ENCODE measurements around the gene DLGAP1. TPM values are rescaled to one million over a fixed set of nuclear protein-coding genes. Genes with fewer than 3 reads are reported as not detected.
A peak's percentile ranks its signal among the peaks of the same experiment; 100 is the strongest.

The DLGAP1 gene
- total and polyA plus RNA-seq, 2 of the 8 experiments (the other 6 are each of a cell fraction or from before 2014, with no cell fraction given): 11.8 to 16.9 TPM

- H2BK12ac ChIP-seq (ENCODE audit: low read depth, low read length): 0 out of 2 replicates have a peak overlapping the region, but pooled peaks have one; percentile 7
- no peak overlapping the region for H2AFZ ChIP-seq (ENCODE audit: low read length)
- H3K9ac ChIP-seq (replicated peaks in 1 of 4; ENCODE audit: extremely low read depth in 1 of 4, low read depth in 3 of 4, low read length in 3 of 4): no peak overlapping the region
- peak overlapping the region; percentile 25; the same call in 1 of the 2 replicates for H2AK5ac ChIP-seq (ENCODE audit: low read depth, low read length)
- H3K27me3 ChIP-seq (replicated peaks in 1 of 4; ENCODE audit: control insufficient read depth in 3 of 4, extremely low read depth in 1 of 4, insufficient read depth in 3 of 4, low read length in 3 of 4): no peaks in the 10 kb centered on the region
- no peak overlapping the region for H4K5ac ChIP-seq (ENCODE audit: insufficient read length, low read depth, low read length)
- H3K4me1 ChIP-seq (replicated peaks in 1 of 4; ENCODE audit: control insufficient read depth in 3 of 4, insufficient read depth in 4 of 4, low read length in 3 of 4): peaks cover 0 to 17% (median 6%) of the 10 kb centered on the region in 4 experiments; a peak in 5 of 7 replicates
- H3K9me3 ChIP-seq (ENCODE audit: insufficient read depth in 2 of 2, low read depth in 1 of 2, low read length in 1 of 2): no peaks in the 10 kb centered on the region
- H3K23ac ChIP-seq (ENCODE audit: insufficient read length): no peak overlapping the region
- no peaks in the 10 kb centered on the region; the same call in 1 of the 2 replicates for H3K79me1 ChIP-seq (ENCODE audit: low read depth, low read length)
- H3K56ac ChIP-seq (replicated peaks; ENCODE audit: insufficient read length, low read depth, low read length): no peak overlapping the region
- no peak overlapping the region for H3K4me3 ChIP-seq (ENCODE audit: extremely low read depth in 1 of 4, insufficient read depth in 2 of 4, low read depth in 3 of 4, low read length in 4 of 4)
- H3K18ac ChIP-seq (ENCODE audit: extremely low read depth, low read length): no peak overlapping the region
- no peak overlapping the region for H4K8ac ChIP-seq (ENCODE audit: extremely low read depth, insufficient read depth, low read length)
- no peak overlapping the region for H2BK5ac ChIP-seq (ENCODE audit: low read depth, low read length)
- H2BK15ac ChIP-seq (ENCODE audit: low read length): no peak overlapping the region
- H4K20me1 ChIP-seq (replicated peaks in 1 of 2; ENCODE audit: control insufficient read depth in 1 of 2, insufficient read depth in 2 of 2, low read length in 2 of 2): peaks cover 0 to 2% of the 10 kb centered on the region in 2 experiments
- no peak overlapping the region for H4K91ac ChIP-seq (replicated peaks; ENCODE audit: insufficient read length, low read length)
- TF ChIP-seq MAFK (IDR thresholded peaks at IDR 0.05; ENCODE audit: low read depth, low read length) (peak; percentile 52), CHD1 (IDR thresholded peaks at IDR 0.05; ENCODE audit: low read depth, low read length) (no peak)
- peaks cover 0 to 8% of the 10 kb centered on the region in 2 experiments; a peak in 3 of 4 replicates for H3K79me2 ChIP-seq (ENCODE audit: control insufficient read depth in 1 of 2, insufficient read depth in 2 of 2, low read length in 2 of 2)
- no peak overlapping the region for H2BK120ac ChIP-seq (replicated peaks; ENCODE audit: low read depth, low read length)
- DNase-seq (ENCODE audit: low read depth in 1 of 2, low spot score in 2 of 2) (no peak), FAIRE-seq (no peak)
- CTCF ChIA-PET (ENCODE audit: partially characterized antibody): no interaction called here
- no peak overlapping the region for H3K27ac ChIP-seq (ENCODE audit: low read depth, low read length)
- no peak overlapping the region for H3K4ac ChIP-seq (replicated peaks; ENCODE audit: insufficient read length, low read depth, low read length)
- no peak overlapping the region for H3K14ac ChIP-seq (ENCODE audit: insufficient read length)
- no peaks in the 10 kb centered on the region; the same call in 1 of the 2 replicates for H3K23me2 ChIP-seq (ENCODE audit: low read depth, low read length)
- H2BK20ac ChIP-seq (ENCODE audit: low read length): 0 out of 2 replicates have a peak overlapping the region, but pooled peaks have one; percentile 50
- H3K4me2 ChIP-seq (ENCODE audit: insufficient read depth in 1 of 2, low read depth in 2 of 2, low read length in 2 of 2): 0 out of 4 replicates have a peak overlapping the region, but pooled peaks of 1 of the 2 experiments have one; percentile 30
- no peaks in the 10 kb centered on the region for H3K36me3 ChIP-seq (ENCODE audit: control insufficient read depth in 2 of 4, insufficient read depth in 4 of 4, low read length in 3 of 4)
- WGBS, 2 experiments (ENCODE audit: extremely low coverage in 1 of 2, insufficient coverage in 1 of 2, insufficient read length in 1 of 2, insufficient replicate concordance in 2 of 2, low coverage in 1 of 2, low lambda C conversion rate in 2 of 2, missing lambda C conversion rate in 1 of 2): 71% methylated on average over 5 of the region's 5 CpGs; no CpG with 5 or more reads in 1 of the 2 experiments
- POLR2A ChIA-PET (ENCODE audit: partially characterized antibody): no interaction called here
Measured at GRCh38 chr18:4309227-4309626, 145.9 kb downstream of the DLGAP1 start.
